Endothelial cell of umbilical vein (primary cell): Measurements from ENCODE around the gene ACOX3. TPM values are rescaled to one million over a fixed set of nuclear protein-coding genes. Genes with fewer than 3 reads are reported as not detected.

ENCODE experiments used
- BruUV-seq: library from RNA; stranded (reverse); fragments of 400-500 nt; replicated peaks from 2 replicates; lab custom pipeline; 2021; lab: Mats Ljungman, UMichigan
- CTCF ChIA-PET: fragments of 300-600, 350-600 bp; sonication (Branson Sonifier 250); formaldehyde crosslinking; loops from one replicate; lab custom pipeline; 2021; ENCODE audit warnings: antibody characterized with exemption, inconsistent platforms; lab: Charles Lee
- POLR2A ChIA-PET: fragments of 300-600, 350-600 bp; sonication (Branson Sonifier 250); formaldehyde crosslinking; loops from one replicate; lab custom pipeline; 2021; ENCODE audit warnings: antibody characterized with exemption, inconsistent platforms; lab: Charles Lee
- DNase-seq: peaks from one replicate; pipeline ENCODE4 v3.0.0-alpha.2; 2011; ENCODE audit warnings: low read depth, low spot score
- FAIRE-seq: peaks from 2 replicates; lab custom pipeline; 2011; peaks lifted over from hg19 to GRCh38; lab: Jason Lieb, UNC
- H2AFZ ChIP-seq: 2 replicates; pipeline ENCODE4 v1.6.0; 2012; ENCODE audit warnings: low read depth, low read length, control low read depth, inconsistent platforms
- H3K27ac ChIP-seq: 2 replicates; pipeline ENCODE4 v1.5.1; 2011; ENCODE audit warnings: low read depth, mild to moderate bottlenecking, control low read depth, low read length, moderate library complexity; ENCODE audit not compliant: insufficient read depth
- H3K27me3 ChIP-seq, 2 experiments: 2 replicates each; pipeline versions ENCODE4 v1.6.0 to v1.6.1; 2011; ENCODE audit warnings: low read length in 2 of 2, mixed read lengths in 1 of 2; ENCODE audit not compliant: control insufficient read depth in 2 of 2, insufficient read depth in 2 of 2
- H3K36me3 ChIP-seq, 2 experiments: 2 replicates in 1 of 2; 3 replicates in 1 of 2; pipeline ENCODE4 v1.5.1; 2011; ENCODE audit warnings: low read length in 2 of 2, mild to moderate bottlenecking in 1 of 2, moderate library complexity in 1 of 2; ENCODE audit not compliant: control insufficient read depth in 2 of 2, insufficient read depth in 2 of 2; ENCODE audit errors: extremely low read depth in 1 of 2
- H3K4me1 ChIP-seq: 3 replicates; pipeline ENCODE4 v1.5.1; 2011; ENCODE audit warnings: mild to moderate bottlenecking, low read length; ENCODE audit not compliant: control insufficient read depth, insufficient read depth; ENCODE audit errors: extremely low read depth
- H3K4me2 ChIP-seq: 2 replicates; pipeline ENCODE4 v1.6.1; 2011; ENCODE audit warnings: low read length, control low read depth, mixed read lengths; ENCODE audit not compliant: insufficient read depth
- H3K4me3 ChIP-seq, 3 experiments: fragments of 200-600 bp in 1 of 3; sonication (generic), shearing (Covaris generic) in 1 of 3; replicated peaks in 1 of 3; 2 replicates each; pipeline ENCODE4 v1.5.1; 2011 to 2016; ENCODE audit warnings: control low read depth in 3 of 3, low read length in 3 of 3, mild to moderate bottlenecking in 2 of 3, inconsistent platforms in 1 of 3, low read depth in 1 of 3, moderate library complexity in 1 of 3; ENCODE audit not compliant: insufficient read depth in 1 of 3
- H3K79me2 ChIP-seq: 2 replicates; pipeline ENCODE4 v1.6.0; 2012; ENCODE audit warnings: low read length, inconsistent platforms; ENCODE audit not compliant: control insufficient read depth, insufficient read depth
- H3K9ac ChIP-seq: replicated peaks from 2 replicates; pipeline ENCODE3; 2011; ENCODE audit warnings: low read length, control low read depth; ENCODE audit not compliant: insufficient read depth; ENCODE audit errors: extremely low read depth
- H3K9me1 ChIP-seq: replicated peaks from 3 replicates; pipeline ENCODE4 v1.6.0; 2011; ENCODE audit warnings: mild to moderate bottlenecking, low read length; ENCODE audit not compliant: control insufficient read depth, insufficient read depth; ENCODE audit errors: extremely low read depth
- H3K9me3 ChIP-seq: replicated peaks from 2 replicates; pipeline ENCODE4 v1.5.1; 2012; ENCODE audit warnings: low read length, inconsistent platforms; ENCODE audit not compliant: control insufficient read depth, insufficient read depth
- H4K20me1 ChIP-seq: replicated peaks from 2 replicates; pipeline ENCODE3; 2011; ENCODE audit warnings: mild to moderate bottlenecking, low read length; ENCODE audit not compliant: control insufficient read depth, insufficient read depth; ENCODE audit errors: extremely low read depth
- CTCF ChIP-seq, 2 donors: IDR thresholded peaks; 1 replicate in 1 of 2; 2 replicates in 1 of 2; pipeline ENCODE4 v1.5.1; 2011; ENCODE audit warnings: low read length in 2 of 2, mild to moderate bottlenecking in 2 of 2, moderate library complexity in 2 of 2, control low read depth in 1 of 2, inconsistent platforms in 1 of 2, low read depth in 1 of 2; ENCODE audit not compliant: insufficient read depth in 1 of 2; ENCODE audit errors: extremely low read depth in 1 of 2
- EZH2 ChIP-seq: IDR thresholded peaks from 2 replicates; pipeline ENCODE4 v1.6.1; 2012; ENCODE audit warnings: borderline replicate concordance, low read depth, mild to moderate bottlenecking, moderate library complexity, low read length, inconsistent platforms; ENCODE audit not compliant: severe bottlenecking
- FOS ChIP-seq: IDR thresholded peaks from 2 replicates; pipeline ENCODE4 v1.6.1; 2011; ENCODE audit warnings: mild to moderate bottlenecking, low read length, moderate library complexity, borderline replicate concordance; ENCODE audit not compliant: insufficient read depth
- GATA2 ChIP-seq: IDR thresholded peaks from 2 replicates; pipeline ENCODE4 v1.7.0; 2011; ENCODE audit warnings: low read depth, mild to moderate bottlenecking, moderate library complexity, mixed read lengths, low read length; ENCODE audit not compliant: insufficient read length, insufficient read depth
- JUN ChIP-seq: IDR thresholded peaks from 2 replicates; pipeline ENCODE4 v1.6.1; 2011; ENCODE audit warnings: borderline replicate concordance, low read depth; ENCODE audit not compliant: insufficient read length, insufficient read depth
- MAX ChIP-seq: IDR thresholded peaks from 2 replicates; pipeline ENCODE4 v1.6.1; 2011; ENCODE audit not compliant: insufficient read depth, insufficient read length
- MYC ChIP-seq: IDR thresholded peaks from one replicate; pipeline ENCODE4 v1.6.1; 2011; ENCODE audit warnings: mild to moderate bottlenecking, low read depth, low read length
- POLR2A ChIP-seq: IDR thresholded peaks from 2 replicates; pipeline ENCODE4 v1.6.1; 2012; ENCODE audit warnings: low read depth, mild to moderate bottlenecking, control low read depth, low read length
- POLR2AphosphoS5 ChIP-seq: IDR thresholded peaks from 2 replicates; pipeline ENCODE4 v1.6.1; 2012; ENCODE audit warnings: low read depth, mild to moderate bottlenecking, control low read depth, low read length, moderate library complexity; ENCODE audit not compliant: insufficient read depth
- dilution Hi-C: fragments of 300-500 bp; cut with MboI; formaldehyde crosslinking; loops from one replicate; pipeline ENCODE4 v1.15.0; 2019; ENCODE audit warnings: low sequenced_read_pairs; ENCODE audit not compliant: extremely low pct_ligation_motif_present
- intact Hi-C: fragments of 100-400 bp; cut with micrococcal nuclease; formaldehyde crosslinking; loops from one replicate; pipeline ENCODE4 v1.10.0; 2022
- polyA plus RNA-seq, 4 experiments: library from polyadenylated mRNA; depleted of rRNA in 3 of 4; stranded (reverse) in 3 of 4; unstranded in 1 of 4; fragments of >200 nt; gene quantifications; 2 replicates each; pipeline versions ENCODE4 v1.2.1 to v1.2.3, GENCODE V29; 2011 to 2012; ENCODE audit warnings: missing spikeins in 1 of 4
- total RNA-seq: library from RNA; stranded (reverse); gene quantifications from 2 replicates; pipeline ENCODE4 v1.2.3, GENCODE V29; 2021

ACOX3 gene
- total and polyA plus RNA-seq, 2 donors (not counting 3 experiments of a cell fraction or from before 2014, with no cell fraction given): 13.0 to 26.3 TPM

DNA sequence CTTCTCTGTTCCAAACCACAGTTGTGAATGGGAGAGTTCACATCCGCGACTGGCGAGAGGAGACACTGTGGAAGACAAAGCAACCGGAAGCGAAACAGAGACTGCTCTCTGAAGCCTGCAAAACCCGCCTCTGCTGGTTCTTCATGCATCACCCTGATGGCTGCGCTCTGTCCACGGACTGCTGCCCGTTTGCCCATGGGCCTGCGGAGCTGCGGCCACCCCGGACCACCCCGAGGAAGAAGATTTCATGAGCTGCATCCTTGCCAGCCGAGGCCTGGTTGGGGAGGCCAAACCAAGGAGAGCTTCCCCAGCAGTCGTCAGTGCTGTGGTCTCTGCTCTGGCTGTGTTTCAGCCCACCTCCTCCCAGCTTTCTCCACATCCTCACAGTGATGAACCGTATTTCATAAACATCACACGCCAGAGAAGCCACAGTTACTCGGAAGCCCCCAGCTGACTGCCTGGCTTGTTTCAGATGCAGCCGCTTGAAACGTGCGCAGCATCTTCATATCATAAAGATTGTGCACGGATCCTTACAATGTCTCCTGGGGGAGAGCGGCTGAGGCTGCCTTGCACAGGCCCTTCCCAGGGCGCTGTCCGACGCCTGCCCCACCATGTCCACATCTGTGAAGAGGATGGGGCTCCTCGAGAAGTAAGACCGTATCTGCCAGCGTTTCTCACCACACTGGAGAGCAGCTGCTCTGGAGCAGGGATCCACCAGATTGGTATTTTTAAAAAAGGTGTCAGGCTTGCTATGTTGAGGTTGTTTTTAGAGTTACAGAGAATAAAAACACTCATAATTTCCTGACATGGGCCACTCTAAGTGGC, 35.4 kb upstream of the ACOX3 start:
- no peak overlapping the region for H3K4me2 ChIP-seq
- dilution Hi-C loops (no loop called here), intact Hi-C loops (no loop called here)
- TF ChIP-seq FOS (no peak), MAX (no peak), POLR2A (no peak), MYC (no peak), EZH2 (no peak), JUN (no peak), POLR2AphosphoS5 (no peak), CTCF (IDR thresholded peaks at IDR 0.05; ENCODE audit: extremely low read depth in 1 of 2, insufficient read depth in 1 of 2, low read depth in 1 of 2, low read length in 2 of 2) (no peak), GATA2 (no peak)
- no peaks in the 10 kb centered on the region for H4K20me1 ChIP-seq
- peaks cover 2 to 6% of the 10 kb centered on the region in 2 experiments for H3K36me3 ChIP-seq
- no peaks in the 10 kb centered on the region for H3K4me1 ChIP-seq
- DNase-seq (no peak), FAIRE-seq (no peak)
- H2AFZ ChIP-seq: no peak overlapping the region
- no peaks in the 10 kb centered on the region for H3K9me1 ChIP-seq
- ChIA-PET POLR2A (no interaction called here), CTCF (no interaction called here)
- H3K9me3 ChIP-seq: no peaks in the 10 kb centered on the region
- no peaks in the 10 kb centered on the region for H3K79me2 ChIP-seq
- no TSS peak for BruUV-seq
- H3K27ac ChIP-seq: no peak overlapping the region
- H3K27me3 ChIP-seq: no peaks in the 10 kb centered on the region
- H3K9ac ChIP-seq: no peak overlapping the region
- H3K4me3 ChIP-seq: no peak overlapping the region
